Activated CD4-positive, alpha-beta T cell treated with anti-CD3 and anti-CD28 coated beads for 1 hour (primary cell): ENCODE data around the gene AOC2.
"Not testable (repeated sequence)": the region's sequence is repeated elsewhere in the genome, so short reads cannot be mapped to it uniquely, and the experiment has no call there.

ENCODE experiments used
- DNase-seq: peaks from one replicate; pipeline ENCODE4 v3.0.0-alpha.2; 2020

The AOC2 gene

DNA sequence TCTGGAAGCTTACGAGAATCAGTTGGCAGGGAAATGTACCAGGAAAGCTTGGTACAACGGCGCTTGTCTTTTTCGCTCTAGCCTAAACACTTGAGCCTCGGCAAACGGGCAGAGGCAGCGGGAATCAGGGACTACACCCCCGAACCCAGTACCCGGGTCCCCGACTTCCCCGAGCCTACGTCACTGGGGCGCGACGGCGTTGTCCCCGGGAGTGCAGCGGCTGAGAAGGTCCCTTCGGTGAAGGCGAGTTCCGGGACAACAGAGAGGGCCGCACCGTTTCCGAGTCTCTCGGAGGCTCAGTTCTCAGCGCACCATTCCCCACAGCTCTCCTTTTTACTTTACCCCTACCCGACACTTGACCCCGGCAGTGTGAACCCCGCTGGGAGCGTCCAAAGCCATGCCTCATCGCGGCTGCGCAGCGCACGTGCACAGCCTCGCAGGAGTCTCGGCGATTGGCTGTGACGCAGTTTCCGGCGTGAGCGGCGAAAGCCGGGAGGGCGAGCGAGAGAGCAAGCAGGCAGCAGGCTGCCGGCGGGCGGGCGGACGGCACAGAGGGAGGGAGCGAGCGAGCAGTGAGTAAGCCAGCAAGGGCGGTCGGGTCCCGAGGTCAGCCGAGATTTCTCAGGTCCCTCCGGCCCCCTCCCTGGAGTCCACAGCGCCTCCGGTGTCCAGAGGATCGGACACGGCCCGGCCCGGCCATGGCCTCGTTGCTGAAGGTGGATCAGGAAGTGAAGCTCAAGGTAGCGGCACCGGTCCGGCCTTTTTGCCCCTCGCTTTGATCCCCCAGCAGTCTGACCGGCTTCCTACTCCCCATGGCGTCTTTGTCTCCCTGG, 11.2 kb upstream of the AOC2 start, which contains the start of gene PSME3:
PSME3 (plus strand) TSS at position 464 of the 833 bp plus-strand sequence; CDS start at position 699, 235 bp downstream.
- peak; percentile 87 for DNase-seq

DNA sequence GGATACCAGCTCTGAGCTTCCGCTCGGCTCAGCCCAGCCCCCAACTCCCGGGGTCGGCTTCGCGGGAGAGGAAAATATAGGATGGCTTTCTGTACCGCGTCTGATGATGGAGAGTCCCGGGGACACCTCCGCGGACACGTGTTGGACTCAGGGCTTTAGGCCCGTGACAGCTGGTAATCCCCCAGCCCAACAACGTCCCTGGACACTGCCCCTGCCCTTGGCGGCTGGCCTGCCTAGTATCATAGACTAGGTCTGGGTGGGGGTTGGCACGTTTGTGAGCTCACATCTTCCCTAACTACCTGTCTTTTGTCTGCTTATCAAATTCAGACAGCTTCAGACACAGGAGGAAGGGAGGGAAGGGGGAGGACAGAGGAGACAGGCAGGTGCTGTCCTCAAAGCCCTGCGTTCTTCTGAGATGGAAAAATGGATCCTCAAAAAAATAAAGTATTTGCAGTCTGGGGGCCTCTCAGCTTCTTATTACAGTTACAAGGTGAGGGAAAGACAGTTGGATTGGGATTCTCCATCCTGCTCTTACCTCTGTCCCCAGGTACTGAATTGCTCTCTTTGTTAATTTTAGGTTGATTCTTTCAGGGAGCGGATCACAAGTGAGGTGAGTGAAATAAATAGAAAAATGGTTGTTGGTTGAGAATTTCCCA, 10.5 kb upstream of the AOC2 start:
- DNase-seq = no peak

DNA sequence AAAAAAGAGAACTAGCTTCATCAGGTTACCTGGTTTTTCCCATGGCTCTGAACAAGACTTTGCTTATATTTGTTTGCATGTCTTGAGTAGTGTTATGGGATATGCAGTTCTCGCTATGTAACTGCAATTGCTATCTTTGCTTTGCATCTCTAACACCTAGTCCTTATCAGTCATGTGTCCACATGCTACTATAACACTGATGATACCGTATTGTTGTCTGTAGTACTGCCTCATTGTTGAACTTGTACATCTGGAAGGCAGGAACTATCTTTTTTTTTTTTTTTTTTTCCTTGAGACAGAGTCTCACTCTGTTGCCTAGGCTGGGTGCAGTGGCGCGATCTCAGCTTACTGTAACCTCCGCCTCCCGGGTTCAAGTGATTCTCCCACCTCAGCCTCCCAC, 8.6 kb upstream of the AOC2 start:
- DNase-seq = no peak

DNA sequence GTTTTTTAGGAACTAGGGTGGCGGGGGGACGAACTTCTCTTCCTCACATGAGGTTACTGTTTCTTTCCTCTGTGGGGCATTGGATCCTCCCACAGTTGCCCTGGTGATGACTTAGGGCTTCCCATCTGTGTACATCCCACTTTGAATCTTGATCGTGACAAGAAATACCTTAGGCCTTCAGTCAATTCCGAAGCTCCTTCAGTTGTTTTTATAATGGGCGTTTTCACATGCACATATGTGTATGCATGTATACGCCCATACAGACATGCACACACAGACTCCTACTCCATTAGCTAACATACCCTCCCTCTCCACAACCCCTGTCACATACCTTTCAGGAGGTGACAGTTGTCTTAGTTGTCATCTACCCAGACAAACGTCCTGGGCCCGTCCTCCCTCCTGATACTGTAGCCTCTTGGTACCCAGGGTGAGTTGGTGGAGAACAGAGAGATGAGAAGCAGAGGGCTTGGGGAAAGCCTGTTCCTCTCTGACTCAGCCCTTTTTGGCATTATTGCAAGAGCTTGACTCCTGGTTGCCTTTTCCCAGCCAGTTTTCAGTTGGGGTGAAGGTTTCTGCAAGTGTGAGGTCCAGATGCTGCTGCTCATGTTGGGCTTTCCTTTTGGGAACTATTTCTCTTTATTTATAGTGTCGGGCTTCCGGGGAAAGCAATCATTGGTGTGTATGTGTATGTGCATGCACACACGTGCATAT, 2.2 kb upstream of the AOC2 start:
- no peak for DNase-seq

DNA sequence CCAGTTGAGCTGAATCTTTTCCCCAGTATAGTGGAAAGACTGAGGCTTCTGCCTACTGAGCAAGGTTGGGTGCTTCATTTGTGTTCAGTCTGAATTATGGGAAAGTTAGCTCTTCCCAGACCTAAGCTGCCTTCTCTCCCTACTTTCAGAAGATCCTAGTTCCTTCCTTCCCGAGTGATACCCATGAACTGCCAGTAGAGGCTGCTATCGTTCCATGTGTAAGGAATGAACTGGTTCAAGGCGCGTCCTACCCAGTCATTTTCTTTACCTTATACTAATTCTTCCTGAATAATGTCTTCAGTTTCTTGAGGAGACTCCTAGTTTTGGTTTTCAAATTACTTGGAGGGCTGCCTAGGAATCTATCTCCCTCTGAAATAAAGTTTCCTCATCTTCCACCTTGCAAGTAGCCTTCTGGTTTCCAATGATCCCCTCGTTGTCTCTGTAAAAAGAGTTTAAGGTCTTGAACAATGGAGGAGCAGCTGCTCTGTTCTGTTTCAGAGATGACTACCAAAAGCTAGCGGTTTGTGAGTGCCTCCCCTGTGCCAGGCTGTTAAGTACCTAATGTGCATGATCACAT, 934 bp upstream of the AOC2 start:
- no peak for DNase-seq

DNA sequence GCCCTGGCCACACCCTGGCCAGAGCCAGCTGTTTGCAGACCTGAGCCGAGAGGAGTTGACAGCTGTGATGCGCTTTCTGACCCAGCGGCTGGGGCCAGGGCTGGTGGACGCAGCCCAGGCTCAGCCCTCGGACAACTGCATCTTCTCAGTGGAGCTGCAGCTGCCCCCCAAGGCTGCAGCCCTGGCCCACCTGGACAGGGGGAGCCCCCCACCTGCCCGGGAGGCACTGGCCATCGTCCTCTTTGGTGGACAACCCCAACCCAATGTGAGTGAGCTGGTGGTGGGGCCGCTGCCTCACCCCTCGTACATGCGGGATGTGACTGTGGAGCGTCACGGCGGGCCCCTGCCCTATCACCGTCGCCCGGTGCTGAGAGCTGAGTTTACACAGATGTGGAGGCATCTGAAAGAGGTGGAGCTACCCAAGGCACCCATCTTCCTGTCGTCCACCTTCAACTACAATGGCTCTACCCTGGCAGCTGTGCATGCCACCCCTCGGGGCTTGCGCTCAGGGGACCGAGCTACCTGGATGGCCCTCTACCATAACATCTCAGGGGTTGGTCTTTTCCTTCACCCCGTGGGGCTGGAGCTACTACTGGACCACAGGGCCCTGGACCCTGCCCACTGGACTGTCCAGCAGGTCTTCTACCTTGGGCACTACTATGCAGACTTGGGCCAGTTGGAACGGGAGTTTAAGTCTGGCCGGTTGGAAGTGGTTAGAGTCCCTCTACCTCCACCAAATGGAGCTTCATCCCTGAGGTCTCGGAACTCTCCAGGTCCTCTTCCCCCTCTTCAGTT, 578 bp downstream of the AOC2 start:
- DNase-seq = no peak

DNA sequence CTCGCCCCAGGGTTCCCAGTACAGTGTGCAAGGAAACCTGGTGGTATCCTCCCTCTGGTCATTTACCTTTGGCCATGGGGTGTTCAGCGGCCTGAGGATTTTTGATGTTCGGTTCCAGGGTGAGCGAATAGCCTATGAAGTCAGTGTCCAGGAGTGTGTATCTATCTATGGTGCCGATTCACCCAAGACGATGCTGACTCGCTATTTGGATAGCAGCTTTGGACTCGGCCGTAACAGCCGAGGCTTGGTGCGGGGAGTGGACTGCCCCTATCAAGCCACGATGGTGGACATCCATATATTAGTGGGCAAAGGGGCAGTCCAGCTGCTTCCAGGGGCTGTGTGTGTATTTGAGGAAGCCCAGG, 1.2 kb downstream of the AOC2 start:
- no peak for DNase-seq

DNA sequence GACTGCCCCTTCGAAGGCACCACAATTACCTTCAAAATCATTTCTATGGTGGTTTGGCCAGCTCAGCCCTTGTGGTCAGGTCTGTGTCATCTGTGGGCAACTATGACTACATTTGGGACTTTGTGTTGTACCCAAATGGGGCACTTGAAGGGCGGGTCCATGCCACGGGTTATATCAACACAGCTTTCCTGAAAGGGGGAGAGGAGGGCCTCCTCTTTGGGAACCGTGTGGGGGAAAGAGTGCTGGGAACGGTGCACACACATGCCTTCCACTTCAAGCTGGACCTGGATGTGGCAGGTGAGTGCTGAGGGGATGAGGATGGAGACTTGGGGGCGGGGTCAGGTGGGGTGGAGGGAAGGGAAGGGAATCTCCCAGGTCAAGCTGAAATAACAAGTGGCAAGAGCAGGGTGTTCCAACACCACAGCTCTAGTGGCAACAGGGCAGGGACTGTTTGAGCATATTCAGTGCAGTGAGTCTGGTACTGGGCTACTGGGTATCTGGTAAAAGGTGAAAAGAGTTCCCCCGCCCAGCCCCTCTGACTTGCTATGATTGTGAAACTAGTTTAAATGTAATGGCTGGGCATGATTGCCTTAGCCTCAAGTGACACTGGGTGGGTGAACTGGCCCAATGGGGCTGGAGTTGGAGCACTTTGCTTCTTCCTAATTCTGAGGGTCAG, 1.7 kb downstream of the AOC2 start:
- no peak for DNase-seq

DNA sequence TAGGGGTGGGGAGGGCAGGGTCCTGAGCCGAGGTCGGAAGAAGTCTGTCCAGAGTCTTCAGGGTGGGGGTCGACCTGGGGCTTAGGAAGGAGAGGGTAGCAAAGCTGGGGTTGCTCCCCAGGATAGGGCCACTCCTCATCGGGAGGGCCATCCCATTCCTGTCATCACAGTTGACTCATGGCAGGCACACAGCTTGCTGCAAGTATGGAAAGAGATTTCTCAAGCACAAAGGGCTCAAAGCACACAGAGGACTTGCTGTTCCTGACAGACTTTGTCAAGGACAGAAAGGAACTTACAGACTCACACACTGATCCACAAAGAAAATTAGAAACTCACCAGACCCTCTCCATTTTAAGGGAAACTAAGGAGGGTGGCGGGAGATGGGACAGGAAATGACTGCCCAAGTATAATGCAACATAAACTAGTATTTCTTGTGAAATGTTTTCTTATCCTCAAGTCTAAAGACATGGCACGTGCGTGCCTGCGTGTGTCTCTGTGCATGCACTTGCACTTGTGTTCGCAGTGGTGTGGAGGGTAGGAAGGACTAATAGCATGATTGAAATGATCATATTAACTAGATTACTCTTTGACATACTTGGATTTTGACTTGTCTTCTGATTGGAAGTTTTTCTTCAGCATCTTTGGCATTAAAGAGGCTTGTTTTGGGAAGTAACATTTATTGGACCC, 2.4 kb downstream of the AOC2 start:
- DNase-seq = no peak

DNA sequence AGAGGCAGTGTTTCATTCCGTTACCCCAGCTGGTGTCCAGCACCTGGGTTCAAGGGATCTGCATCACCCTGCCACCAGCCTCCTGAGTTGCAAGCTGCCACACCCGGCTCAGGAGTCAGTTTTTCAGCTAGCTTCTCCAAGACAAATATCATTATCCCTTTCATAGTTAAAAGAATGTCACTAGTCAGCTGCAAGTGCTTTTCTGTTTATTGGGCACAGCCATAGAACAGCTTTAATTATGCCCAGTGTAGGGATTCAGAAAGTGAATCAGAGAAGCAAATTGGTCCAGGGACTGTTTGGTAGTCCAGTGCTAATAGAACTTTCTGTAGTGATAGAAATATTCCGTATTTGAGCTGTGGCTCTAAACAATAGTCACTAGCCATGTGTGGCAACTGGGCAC, 3.7 kb downstream of the AOC2 start:
- DNase-seq = no peak

DNA sequence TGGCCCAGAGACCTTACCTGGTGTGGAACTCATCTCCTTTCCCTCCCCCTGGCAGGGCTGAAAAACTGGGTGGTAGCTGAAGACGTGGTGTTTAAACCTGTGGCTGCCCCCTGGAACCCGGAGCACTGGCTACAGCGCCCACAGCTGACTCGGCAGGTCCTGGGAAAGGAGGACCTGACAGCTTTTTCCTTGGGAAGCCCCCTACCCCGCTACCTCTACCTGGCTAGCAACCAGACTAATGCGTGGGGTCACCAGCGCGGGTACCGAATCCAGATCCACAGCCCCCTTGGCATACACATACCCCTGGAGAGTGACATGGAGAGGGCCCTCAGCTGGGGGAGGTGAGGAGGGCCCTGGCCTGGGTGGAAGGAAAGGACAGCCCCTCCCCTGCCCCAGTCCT, 4.7 kb downstream of the AOC2 start:
- DNase-seq = no peak

DNA sequence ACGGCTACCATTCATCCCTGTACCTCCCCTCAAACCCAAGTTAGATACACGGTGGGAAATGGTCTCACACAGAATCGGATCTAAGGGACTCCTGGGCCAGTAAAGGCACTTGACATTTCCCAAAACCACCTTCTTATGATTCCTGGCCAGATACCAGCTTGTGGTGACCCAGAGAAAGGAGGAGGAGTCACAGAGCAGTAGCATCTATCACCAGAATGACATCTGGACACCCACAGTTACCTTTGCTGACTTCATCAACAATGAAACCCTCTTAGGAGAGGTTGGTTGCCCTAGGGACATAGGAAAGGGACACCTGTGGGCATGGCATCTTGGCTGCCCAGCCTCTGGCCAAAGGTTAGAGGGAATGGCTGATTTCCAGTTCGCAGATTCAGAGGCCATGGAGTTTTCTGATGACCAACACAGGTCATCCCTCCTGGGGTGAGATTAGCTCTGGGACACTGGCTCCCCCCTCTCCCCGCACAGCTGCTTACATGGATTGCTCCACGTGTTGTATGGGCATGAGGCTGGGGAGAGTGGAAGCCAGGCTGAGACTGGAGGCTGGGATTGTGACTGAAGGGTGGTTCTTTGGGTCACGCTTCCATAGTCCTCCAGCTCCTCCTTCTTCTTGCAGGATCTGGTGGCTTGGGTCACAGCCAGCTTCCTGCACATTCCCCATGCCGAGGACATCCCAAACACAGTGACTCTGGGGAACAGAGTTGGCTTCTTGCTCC, 5.2 kb downstream of the AOC2 start:
- no peak for DNase-seq

DNA sequence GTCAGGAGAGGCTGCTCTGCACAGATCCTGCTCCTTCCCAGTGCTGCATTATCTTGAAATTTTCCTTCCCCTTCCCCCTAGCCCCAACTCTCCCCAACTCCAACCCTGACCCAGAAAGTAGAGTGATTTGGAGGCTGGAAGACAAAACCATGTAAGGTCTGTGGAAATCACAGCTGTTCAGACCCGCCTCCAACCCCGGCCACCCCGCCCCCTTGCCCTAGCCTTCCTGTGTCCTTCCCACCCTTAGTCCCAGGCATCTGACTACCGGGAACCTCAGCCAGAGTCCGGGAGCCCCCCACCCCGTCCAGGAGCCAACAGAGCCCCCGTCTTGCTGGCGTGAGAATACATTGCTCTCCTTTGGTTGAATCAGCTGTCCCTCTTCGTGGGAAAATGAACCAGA, 6.6 kb downstream of the AOC2 start, which contains the start of gene AOC3:
AOC3 (plus strand) TSS at position 246 of the 400 bp plus-strand sequence; CDS start at position 391, 145 bp downstream.
- DNase-seq = no peak

DNA sequence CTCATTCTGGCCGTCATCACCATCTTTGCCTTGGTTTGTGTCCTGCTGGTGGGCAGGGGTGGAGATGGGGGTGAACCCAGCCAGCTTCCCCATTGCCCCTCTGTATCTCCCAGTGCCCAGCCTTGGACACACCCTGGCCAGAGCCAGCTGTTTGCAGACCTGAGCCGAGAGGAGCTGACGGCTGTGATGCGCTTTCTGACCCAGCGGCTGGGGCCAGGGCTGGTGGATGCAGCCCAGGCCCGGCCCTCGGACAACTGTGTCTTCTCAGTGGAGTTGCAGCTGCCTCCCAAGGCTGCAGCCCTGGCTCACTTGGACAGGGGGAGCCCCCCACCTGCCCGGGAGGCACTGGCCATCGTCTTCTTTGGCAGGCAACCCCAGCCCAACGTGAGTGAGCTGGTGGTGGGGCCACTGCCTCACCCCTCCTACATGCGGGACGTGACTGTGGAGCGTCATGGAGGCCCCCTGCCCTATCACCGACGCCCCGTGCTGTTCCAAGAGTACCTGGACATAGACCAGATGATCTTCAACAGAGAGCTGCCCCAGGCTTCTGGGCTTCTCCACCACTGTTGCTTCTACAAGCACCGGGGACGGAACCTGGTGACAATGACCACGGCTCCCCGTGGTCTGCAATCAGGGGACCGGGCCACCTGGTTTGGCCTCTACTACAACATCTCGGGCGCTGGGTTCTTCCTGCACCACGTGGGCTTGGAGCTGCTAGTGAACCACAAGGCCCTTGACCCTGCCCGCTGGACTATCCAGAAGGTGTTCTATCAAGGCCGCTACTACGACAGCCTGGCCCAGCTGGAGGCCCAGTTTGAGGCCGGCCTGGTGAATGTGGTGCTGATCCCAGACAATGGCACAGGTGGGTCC, 7.2 kb downstream of the AOC2 start:
- DNase-seq = not testable (repeated sequence)

DNA sequence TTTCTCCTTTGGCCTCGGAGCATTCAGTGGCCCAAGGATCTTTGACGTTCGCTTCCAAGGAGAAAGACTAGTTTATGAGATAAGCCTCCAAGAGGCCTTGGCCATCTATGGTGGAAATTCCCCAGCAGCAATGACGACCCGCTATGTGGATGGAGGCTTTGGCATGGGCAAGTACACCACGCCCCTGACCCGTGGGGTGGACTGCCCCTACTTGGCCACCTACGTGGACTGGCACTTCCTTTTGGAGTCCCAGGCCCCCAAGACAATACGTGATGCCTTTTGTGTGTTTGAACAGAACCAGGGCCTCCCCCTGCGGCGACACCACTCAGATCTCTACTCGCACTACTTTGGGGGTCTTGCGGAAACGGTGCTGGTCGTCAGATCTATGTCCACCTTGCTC, 8.0 kb downstream of the AOC2 start:
- no peak for DNase-seq

DNA sequence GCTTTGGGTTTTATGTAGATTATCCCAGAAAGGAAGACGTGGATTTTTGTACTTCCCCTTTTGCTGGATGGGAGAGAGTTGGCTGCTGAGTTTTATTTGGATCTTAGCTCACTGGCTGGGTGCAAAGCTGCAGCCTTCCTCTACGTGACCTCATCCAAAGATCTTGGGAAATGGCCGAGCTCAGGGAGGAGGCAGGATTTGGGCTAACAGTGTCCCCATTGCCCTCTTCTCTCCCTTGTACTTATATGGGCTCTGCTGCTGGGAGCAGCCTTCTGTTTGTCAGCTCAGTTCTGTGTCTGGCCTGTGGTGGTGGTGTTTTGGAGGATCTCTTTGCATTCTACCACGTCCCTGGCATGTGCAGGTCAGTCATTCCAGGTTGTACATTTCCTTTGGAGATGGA, 8.6 kb downstream of the AOC2 start:
- no peak for DNase-seq

DNA sequence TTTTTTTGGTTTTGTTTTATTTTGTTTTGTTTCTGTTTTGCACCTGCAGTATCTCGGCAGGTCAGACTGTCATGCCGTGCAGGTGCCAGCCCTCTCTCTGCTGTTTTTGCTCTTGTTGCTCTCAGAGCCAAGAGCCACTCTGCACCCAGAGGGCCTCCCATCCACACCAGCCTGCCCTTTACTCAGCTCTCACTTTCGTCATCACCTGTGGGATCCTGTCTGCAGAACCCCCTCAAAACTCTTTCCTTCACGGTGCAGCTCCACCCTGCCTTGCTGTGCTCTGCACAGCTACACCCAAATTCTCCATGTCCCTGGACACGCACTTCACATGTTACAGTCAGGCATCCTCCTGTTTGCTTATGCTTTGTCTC, 9.2 kb downstream of the AOC2 start:
- DNase-seq = no peak

DNA sequence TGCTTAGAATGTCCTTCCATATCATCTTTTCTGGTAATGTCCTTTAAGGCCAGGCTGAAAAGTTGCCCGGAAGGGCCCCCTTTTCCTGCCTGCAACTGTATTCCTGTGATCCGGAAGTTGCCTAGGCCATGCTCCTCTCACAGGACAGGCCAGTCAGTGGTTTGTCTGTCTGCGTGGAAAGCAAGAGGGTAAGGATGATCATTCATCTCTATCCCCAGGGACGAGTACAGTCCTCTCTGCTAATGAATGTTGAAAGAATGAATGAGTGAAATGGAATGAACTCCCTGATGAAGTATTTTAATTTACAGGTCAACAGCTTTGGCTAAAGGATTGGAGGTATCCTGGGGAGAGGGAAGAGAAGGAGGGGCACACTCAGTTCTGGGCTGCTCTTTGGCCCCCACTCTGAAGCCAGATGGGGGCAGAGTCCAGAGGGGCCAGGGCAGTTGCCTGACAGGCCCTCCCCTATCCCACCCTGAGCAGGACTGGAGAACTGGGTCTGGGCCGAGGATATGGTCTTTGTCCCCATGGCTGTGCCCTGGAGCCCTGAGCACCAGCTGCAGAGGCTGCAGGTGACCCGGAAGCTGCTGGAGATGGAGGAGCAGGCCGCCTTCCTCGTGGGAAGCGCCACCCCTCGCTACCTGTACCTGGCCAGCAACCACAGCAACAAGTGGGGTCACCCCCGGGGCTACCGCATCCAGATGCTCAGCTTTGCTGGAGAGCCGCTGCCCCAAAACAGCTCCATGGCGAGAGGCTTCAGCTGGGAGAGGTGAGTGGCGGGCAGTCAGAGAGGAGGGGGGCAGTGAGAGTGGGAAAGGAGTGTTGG, 9.8 kb downstream of the AOC2 start:
- no peak for DNase-seq
